ENCODE measurements around the gene PIK3C2G. TPM values are rescaled to one million over a fixed set of nuclear protein-coding genes. Genes with fewer than 3 reads are reported as not detected.
"Not testable (repeated sequence)": the region's sequence is repeated elsewhere in the genome, so short reads cannot be mapped to it uniquely, and the experiment has no call there.

The PIK3C2G gene
- total RNA-seq, 4 donors from 2014 or later: 17.9 to 27.7 (median 26.6) TPM

DNA sequence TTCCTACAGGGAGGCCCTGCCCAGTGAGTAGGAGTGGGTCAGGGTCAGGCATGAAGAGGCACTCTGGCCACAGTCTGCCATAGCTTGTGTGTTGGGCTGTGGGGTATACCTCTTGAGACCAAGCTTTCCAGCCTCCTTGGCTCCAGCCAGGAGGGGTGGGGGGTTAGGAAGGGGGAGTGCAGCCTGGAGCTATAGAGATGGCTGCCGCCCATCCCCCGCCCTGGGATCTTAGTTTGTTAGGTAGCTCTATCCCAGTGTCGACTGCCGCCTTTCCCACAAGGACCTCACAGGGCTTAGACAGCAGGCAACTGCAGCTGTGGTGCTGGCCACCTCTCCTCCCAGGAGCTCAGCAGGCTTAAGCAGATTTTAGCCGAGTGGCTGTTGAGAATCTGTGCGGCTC is 260.1 kb downstream of the PIK3C2G start:
- WGBS, 2 donors: 100% methylated on average over 6 of the region's 6 CpGs
- H3K4me3 ChIP-seq (ENCODE audit: low read depth, poor library complexity, severe bottlenecking): no peak overlapping the region
- TF ChIP-seq POLR2A (IDR thresholded peaks at IDR 0.05): no peak
- no peak for TF ChIP-seq CTCF (IDR thresholded peaks at IDR 0.05)
- DNase-seq (ENCODE audit: low spot score in 2 of 2): peak in 1 of 2 donors; percentile 76
- intact Hi-C loops (cut with DNase I; ENCODE audit: low total_unique reads): no loop called here

DNA sequence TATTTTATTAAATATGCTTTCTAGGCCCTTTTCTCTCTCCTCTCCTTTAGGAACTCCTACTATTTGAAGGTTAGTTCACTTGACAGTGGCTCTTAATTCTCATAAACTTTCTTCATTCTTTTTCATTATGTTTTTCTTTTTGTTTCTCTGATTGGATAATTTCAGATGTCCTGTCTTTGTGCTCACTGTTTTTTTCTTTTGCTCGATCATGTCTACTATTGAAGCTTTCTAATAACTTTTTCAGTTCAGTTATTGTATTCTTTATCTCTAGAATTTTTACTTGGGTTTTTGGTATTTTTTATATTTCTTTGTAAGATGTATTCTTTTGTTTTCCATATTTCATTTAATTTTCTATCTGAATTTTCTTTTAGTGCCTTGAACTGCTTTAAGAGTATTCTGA is 261.5 kb downstream of the PIK3C2G start:
- TF ChIP-seq POLR2A (IDR thresholded peaks at IDR 0.05): no peak
- no peak for TF ChIP-seq CTCF (IDR thresholded peaks at IDR 0.05)
- WGBS, 2 donors: 91 to 100% methylated on average over 1 of the region's 1 CpG
- DNase-seq (ENCODE audit: low spot score in 2 of 2): no peak
- intact Hi-C loops (cut with DNase I; ENCODE audit: low total_unique reads): no loop called here
- no peak overlapping the region for H3K4me3 ChIP-seq (ENCODE audit: low read depth, poor library complexity, severe bottlenecking)

DNA sequence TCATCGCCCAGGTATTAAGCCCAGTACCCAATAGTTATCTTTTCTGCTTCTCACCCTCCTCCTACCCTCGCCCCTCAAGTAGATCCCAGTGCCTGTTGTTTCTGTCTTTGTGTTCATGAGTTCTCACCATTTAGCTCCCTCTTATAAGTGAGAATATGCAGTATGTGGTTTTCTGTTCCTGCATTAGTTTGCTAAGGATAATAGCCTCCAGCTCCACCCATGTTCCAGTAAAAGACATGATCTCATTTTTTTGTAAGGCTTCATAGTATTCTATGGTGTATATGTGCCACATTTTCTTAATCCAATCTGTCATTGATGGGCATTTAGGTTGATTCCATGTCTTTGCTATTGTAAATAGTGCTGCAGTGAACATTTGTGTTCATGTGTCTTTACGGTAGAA is 281.2 kb downstream of the PIK3C2G start:
- DNase-seq (ENCODE audit: low spot score in 2 of 2); intact Hi-C loops (cut with DNase I; ENCODE audit: low total_unique reads); H3K4me3 ChIP-seq (ENCODE audit: low read depth, poor library complexity, severe bottlenecking): not testable (repeated sequence)
- 96 to 98% methylated on average over 3 of the region's 3 CpGs for WGBS, 2 donors

DNA sequence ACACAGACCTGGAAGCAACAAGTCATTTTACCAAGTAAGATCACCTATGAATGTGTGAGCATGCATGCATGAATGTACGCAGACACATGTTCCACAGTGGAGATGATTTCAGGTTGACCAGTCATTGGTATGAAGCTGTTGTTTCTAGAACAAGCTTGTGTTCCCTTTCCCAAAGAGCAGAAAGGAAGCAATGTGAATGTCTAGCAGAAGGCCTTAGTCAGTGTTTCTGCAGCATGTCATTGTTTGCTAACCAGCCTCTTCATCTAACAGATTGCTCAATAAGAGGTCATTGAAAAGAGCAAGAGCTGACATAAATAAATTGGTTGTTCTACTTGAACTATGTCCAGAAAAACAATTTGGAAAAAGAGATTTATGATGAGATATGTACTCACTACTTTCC is 285.1 kb downstream of the PIK3C2G start:
- no peak overlapping the region for H3K4me3 ChIP-seq (ENCODE audit: low read depth, poor library complexity, severe bottlenecking)
- intact Hi-C loops (cut with DNase I; ENCODE audit: low total_unique reads): no loop called here
- TF ChIP-seq POLR2A (IDR thresholded peaks at IDR 0.05): no peak
- no peak for TF ChIP-seq CTCF (IDR thresholded peaks at IDR 0.05)
- 91 to 100% methylated on average over 1 of the region's 1 CpG for WGBS, 2 donors
- no peak for DNase-seq (ENCODE audit: low spot score in 2 of 2)

GRCh38 chr12:18549598-18549997 is 288.3 kb downstream of the PIK3C2G start:
- WGBS, 2 donors: 91 to 95% methylated on average over 2 of the region's 2 CpGs
- no peak for DNase-seq (ENCODE audit: low spot score in 2 of 2)
- TF ChIP-seq POLR2A (IDR thresholded peaks at IDR 0.05) (no peak), CTCF (IDR thresholded peaks at IDR 0.05) (no peak)
- H3K4me3 ChIP-seq (ENCODE audit: low read depth, poor library complexity, severe bottlenecking): no peak overlapping the region
- intact Hi-C loops (cut with DNase I; ENCODE audit: low total_unique reads): no loop called here

- intact Hi-C loops (cut with DNase I; ENCODE audit: low total_unique reads): no loop called here
- no peak for DNase-seq (ENCODE audit: low spot score in 2 of 2)
- no peak overlapping the region for H3K4me3 ChIP-seq (ENCODE audit: low read depth, poor library complexity, severe bottlenecking)
- WGBS, 2 donors: 88 to 97% methylated on average over 1 of the region's 1 CpG
- TF ChIP-seq CTCF (IDR thresholded peaks at IDR 0.05) (no peak), POLR2A (IDR thresholded peaks at IDR 0.05) (no peak)
Measured at GRCh38 chr12:18551106-18551505, 289.8 kb downstream of the PIK3C2G start.

All from lower leg skin (tissue), 4 donors.